ENCODE data around the gene DYNC1I2.

- TF ChIP-seq TAF1 (IDR thresholded peaks at IDR 0.05; ENCODE audit: borderline replicate concordance, low read depth, low read length) (no peak), POLR2A (IDR thresholded peaks at IDR 0.05; ENCODE audit: low read depth, low read length) (no peak), POLR2AphosphoS5 (IDR thresholded peaks at IDR 0.05; ENCODE audit: low read depth, low read length) (no peak)
Observed at GRCh38 chr2:171688129-171688465, 828 bp downstream of the DYNC1I2 start.
